C4-2B (cell line): ENCODE measurements around the gene RANGAP1.
"Not testable (repeated sequence)": the region's sequence is repeated elsewhere in the genome, so short reads cannot be mapped to it uniquely, and the experiment has no call there.

Experiments
- CTCF ChIP-seq: fragments of 450-650 bp; conservative IDR thresholded peaks from 2 replicates; pipeline ENCODE4 v1.5.1; 2017; ENCODE audit warnings: mild to moderate bottlenecking
- ZFX ChIP-seq: fragments of 450-650 bp; IDR thresholded peaks from 2 replicates; pipeline ENCODE4 v1.6.1; 2017

- not testable (repeated sequence) for TF ChIP-seq CTCF, ZFX
These were observed 8.8 kb upstream of the RANGAP1 start for GRCh38 chr22:41294816-41295215.
